AG09309 (cell line): ENCODE data around the gene NXN.
"Not testable (repeated sequence)": the region's sequence is repeated elsewhere in the genome, so short reads cannot be mapped to it uniquely, and the experiment has no call there.

Source experiments
- DNase-seq: peaks from one replicate; pipeline ENCODE4 v3.0.0-alpha.2; 2010; ENCODE audit warnings: low read depth
- H3K4me3 ChIP-seq: 2 replicates; pipeline ENCODE4 v1.5.1; 2011; ENCODE audit warnings: mild to moderate bottlenecking, low read depth, low read length, moderate library complexity; ENCODE audit not compliant: control insufficient read depth
- TF ChIP-seq, protein P1 (sequence below): IDR thresholded peaks from 2 replicates; pipeline ENCODE4 v1.5.1; 2011; ENCODE audit warnings: mild to moderate bottlenecking, low read depth, low read length, inconsistent platforms; ENCODE audit not compliant: insufficient read depth, control insufficient read depth; ENCODE audit errors: missing control alignments

NXN gene

GRCh38 chr17:787641-788221, 191.8 kb downstream of the NXN start:
- TF ChIP-seq, protein P1, sequence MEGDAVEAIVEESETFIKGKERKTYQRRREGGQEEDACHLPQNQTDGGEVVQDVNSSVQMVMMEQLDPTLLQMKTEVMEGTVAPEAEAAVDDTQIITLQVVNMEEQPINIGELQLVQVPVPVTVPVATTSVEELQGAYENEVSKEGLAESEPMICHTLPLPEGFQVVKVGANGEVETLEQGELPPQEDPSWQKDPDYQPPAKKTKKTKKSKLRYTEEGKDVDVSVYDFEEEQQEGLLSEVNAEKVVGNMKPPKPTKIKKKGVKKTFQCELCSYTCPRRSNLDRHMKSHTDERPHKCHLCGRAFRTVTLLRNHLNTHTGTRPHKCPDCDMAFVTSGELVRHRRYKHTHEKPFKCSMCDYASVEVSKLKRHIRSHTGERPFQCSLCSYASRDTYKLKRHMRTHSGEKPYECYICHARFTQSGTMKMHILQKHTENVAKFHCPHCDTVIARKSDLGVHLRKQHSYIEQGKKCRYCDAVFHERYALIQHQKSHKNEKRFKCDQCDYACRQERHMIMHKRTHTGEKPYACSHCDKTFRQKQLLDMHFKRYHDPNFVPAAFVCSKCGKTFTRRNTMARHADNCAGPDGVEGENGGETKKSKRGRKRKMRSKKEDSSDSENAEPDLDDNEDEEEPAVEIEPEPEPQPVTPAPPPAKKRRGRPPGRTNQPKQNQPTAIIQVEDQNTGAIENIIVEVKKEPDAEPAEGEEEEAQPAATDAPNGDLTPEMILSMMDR, result no peak
- no peak for DNase-seq
- no peak overlapping the region for H3K4me3 ChIP-seq

GRCh38 chr17:785901-786300, 193.7 kb downstream of the NXN start:
- H3K4me3 ChIP-seq, DNase-seq: not testable (repeated sequence)

GRCh38 chr17:784143-784542, 195.4 kb downstream of the NXN start:
- TF ChIP-seq, protein P1, result no peak
- no peak for DNase-seq
- no peak overlapping the region for H3K4me3 ChIP-seq

DNA sequence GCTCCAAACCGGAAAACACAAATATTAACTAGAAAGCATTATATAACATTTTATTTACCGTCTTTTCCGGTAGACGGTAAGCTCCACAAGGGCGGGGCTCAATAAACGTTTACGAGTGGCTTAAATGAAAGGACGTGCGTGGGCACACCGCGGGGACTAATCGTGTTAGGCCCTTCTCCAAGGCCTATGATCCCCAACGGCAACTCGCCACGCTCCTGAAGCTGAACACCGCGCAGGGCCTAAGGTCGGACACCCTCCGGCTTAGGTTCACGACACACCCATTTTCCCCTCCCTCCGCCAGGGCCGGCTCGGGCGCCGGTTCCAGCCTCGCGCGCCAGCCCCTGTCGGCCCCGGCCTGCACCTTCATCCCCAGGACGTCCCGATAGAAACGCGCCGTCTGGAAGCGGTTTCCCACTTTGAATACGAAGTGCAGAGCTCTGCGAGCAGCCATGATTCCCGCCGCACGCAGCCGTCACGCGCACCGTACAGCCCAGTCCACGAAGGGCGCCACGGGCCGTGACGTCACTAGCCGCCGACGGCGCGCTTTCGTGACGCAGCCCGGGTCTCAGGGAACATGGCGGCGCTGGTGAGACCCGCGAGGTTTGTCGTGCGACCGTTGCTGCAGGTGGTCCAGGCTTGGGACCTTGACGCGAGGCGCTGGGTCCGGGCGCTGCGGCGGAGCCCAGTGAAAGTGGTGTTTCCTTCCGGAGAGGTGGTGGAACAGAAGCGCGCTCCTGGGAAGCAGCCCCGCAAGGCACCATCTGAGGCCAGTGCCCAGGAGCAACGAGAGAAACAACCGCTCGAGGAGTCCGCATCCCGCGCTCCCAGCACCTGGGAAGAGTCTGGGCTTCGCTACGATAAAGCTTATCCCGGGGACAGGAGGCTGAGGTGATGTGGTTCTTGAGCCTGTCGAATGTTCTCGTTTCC, 197.5 kb downstream of the NXN start, which contains the start of the genes GLOD4 and MRM3:
GLOD4 (minus strand) TSS at position 476 of the 927 bp plus-strand sequence; CDS start at position 451, 25 bp downstream.
MRM3 (plus strand) TSS at position 549 of the 927 bp plus-strand sequence; CDS start at position 575, 26 bp downstream.
- peak within 1 kb of the TSS; percentile 96 for H3K4me3 ChIP-seq
- TF ChIP-seq, protein P1, result no peak
- peak; percentile 24 for DNase-seq

- TF ChIP-seq, protein P1, result no peak
- H3K4me3 ChIP-seq, result no peak overlapping the region
- no peak for DNase-seq
Observed at GRCh38 chr17:778096-778495, 201.5 kb downstream of the NXN start.

DNA sequence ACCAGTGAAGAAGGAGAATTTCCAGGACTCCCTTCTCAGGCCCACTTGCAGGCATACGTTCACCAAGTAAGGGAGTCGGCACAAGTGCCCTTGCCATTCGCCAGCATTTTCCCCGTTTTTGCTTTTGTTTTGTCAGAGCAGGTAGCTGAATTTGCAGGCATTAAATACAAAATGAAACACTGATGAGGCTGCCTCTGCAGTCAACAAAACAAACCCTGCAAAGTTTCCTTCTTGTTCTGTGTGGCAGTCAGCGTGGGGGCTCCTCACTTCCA, 205.3 kb downstream of the NXN start:
- no peak for DNase-seq
- TF ChIP-seq, protein P1, result no peak
- no peak overlapping the region for H3K4me3 ChIP-seq

DNA sequence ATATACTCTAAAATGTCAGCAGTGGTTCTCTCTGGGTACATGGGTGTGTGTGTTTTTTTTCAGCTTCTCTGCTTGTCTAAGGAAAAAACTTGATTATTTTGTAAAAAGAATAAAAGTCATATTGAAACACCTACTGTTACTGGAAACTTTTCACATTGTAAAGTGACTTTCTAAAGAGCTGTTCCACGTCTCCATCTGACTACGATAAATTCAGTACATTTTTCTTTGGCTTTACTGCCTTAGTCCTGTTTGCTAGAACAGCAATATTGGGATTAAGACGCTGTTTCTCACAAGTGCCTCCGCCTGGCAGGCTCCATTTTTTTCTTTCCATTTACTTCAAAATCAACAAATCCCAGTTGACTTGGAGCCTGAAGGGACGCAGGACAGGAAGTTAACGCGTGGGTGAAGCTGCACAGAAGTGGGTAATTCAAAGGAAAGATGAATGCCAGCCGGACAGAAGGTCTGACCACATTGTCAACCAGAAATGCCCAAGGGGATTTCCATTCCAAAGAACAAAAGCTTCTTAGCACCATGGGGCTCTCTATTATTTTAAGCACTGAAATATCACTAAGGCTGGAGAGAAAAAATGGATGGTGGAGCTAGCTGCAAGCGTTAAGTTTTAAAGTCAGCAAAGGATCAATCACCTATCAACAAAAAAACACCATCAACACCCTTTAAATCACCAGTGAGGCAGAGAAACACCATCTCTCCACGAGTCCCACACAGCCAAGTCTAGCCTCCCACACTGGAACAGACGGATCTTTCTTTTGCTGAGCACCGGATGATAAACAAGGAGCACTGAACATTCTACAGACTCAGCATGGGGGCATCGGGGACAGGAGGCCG, 205.9 kb downstream of the NXN start:
- TF ChIP-seq, protein P1, result no peak
- DNase-seq, result no peak

More for the DNA sequence above, 205.9 kb downstream of the NXN start:
- no peak overlapping the region for H3K4me3 ChIP-seq
